Adrenal gland (tissue), 12 donors: ENCODE data around the gene RPS6KA5. TPM values are rescaled to one million over a fixed set of nuclear protein-coding genes. Genes with fewer than 3 reads are reported as not detected.

Source experiments
- DNase-seq, 7 donors: peaks; one replicate each; pipeline ENCODE4 v3.0.0-alpha.2; 2019 to 2020
- H3K27ac ChIP-seq, 5 donors: fragments of 200-600 bp; sonication (generic) in 4 of 5; 1 replicate in 3 of 5; 2 replicates in 2 of 5; pipeline versions ENCODE4 v1.5.1 to v1.8.0; 2016 to 2020; ENCODE audit warnings: mild to moderate bottlenecking in 1 of 5
- H3K27me3 ChIP-seq: fragments of 200-600 bp; 2 replicates; pipeline ENCODE4 v1.8.0; 2021
- H3K36me3 ChIP-seq, 2 donors: fragments of 200-600 bp; replicated peaks in 1 of 2; 1 replicate in 1 of 2; 2 replicates in 1 of 2; pipeline versions ENCODE4 v1.5.1 to v1.8.0; 2018 to 2022
- H3K4me1 ChIP-seq, 2 donors: fragments of 200-600 bp; replicated peaks in 1 of 2; 1 replicate in 1 of 2; 2 replicates in 1 of 2; pipeline versions ENCODE4 v1.5.1 to v1.8.0; 2018 to 2021
- H3K4me3 ChIP-seq, 4 donors: fragments of 200-600 bp; sonication (generic) in 3 of 4; one replicate each; pipeline ENCODE4 v1.5.1; 2016 to 2018
- H3K9me3 ChIP-seq, 3 donors: fragments of 200-600 bp; sonication (generic) in 1 of 3; replicated peaks in 1 of 3; 1 replicate in 2 of 3; 2 replicates in 1 of 3; pipeline versions ENCODE4 v1.5.1 to v1.8.0; 2016 to 2021
- CTCF ChIP-seq, 6 experiments: fragments of 450-650 bp in 4 of 6; fragments of 200-600 bp in 2 of 6; sonication (generic) in 1 of 6; IDR thresholded peaks; 1 replicate in 5 of 6; 2 replicates in 1 of 6; pipeline versions ENCODE4 v1.5.1 to v1.8.0; 2016 to 2021; ENCODE audit warnings: antibody characterized with exemption in 6 of 6, mild to moderate bottlenecking in 2 of 6, moderate library complexity in 1 of 6
- POLR2A ChIP-seq, 2 donors: fragments of 450-650 bp; IDR thresholded peaks; one replicate each; pipeline ENCODE4 v1.6.1; 2017; ENCODE audit warnings: antibody characterized with exemption in 2 of 2, mild to moderate bottlenecking in 2 of 2, moderate library complexity in 1 of 2
- WGBS, 4 donors: extraction: QIAGEN DNeasy Blood & Tissue Kit in 2 of 4; methylation state at CpG; one replicate each; pipeline versions ENCODE4 v1.1.5 to v1.1.7; 2013 to 2017; 5-methylcytosine and 5-hydroxymethylcytosine counted together
- intact Hi-C, 2 donors: fragments of 100-400 bp; cut with DNase I; formaldehyde crosslinking; loops; one replicate each; pipeline versions ENCODE4 v1.14.1 to v1.15.0; 2022 to 2023
- polyA plus RNA-seq, 3 donors: library from polyadenylated mRNA; stranded (reverse); fragments of 200-250 nt in 2 of 3; fragments of 350-450 nt in 1 of 3; fragmentation: Illumina TruSeq in 1 of 3; extraction: RNeasy Lipid Tissue Mini Kit (QIAGEN cat#74804) in 1 of 3; gene quantifications; one replicate each; pipeline ENCODE4 v1.2.3, GENCODE V29; 2013 to 2014
- total RNA-seq, 9 donors: library from RNA; depleted of rRNA in 4 of 9; stranded (reverse); fragments of >200 nt in 4 of 9; fragments of 120-200 nt in 1 of 9; fragmentation: NEBNext Ultra II Directional in 1 of 9; extraction: Animal tissue kit (Norgen Biotek cat#: 25700) in 1 of 9; gene quantifications; one replicate each; pipeline versions ENCODE4 v1.1.0 to v1.2.4, GENCODE V29; 2013 to 2023
- donor health status: healthy with polysubstance abuse.
- donor health status: Bipolar disorder and iron deficiency.
- donor health status: DM: yes; HTN: yes; CAD: no.
- donor health status: DM: no; HTN: no; CAD: no.
- donor health status: DM: no; HTN: no; CAD: no.
- donor health status: DM: yes; HTN: yes; CAD: no.

RPS6KA5 gene
- total and polyA plus RNA-seq, 12 donors, result 0.27 to 5.5 (median 1.8) TPM

GRCh38 chr14:90907178-90907577 is 153.3 kb downstream of the RPS6KA5 start:
- Histone ChIP-seq H3K4me1 (no peaks in the 10 kb centered on the region), H3K27me3 (no peaks in the 10 kb centered on the region), H3K4me3 (no peak overlapping the region), H3K36me3 (no peaks in the 10 kb centered on the region), H3K27ac (no peak overlapping the region), H3K9me3 (no peaks in the 10 kb centered on the region)
- no peak for DNase-seq
- no peak for TF ChIP-seq CTCF (IDR thresholded peaks at IDR 0.05)
- TF ChIP-seq POLR2A (IDR thresholded peaks at IDR 0.05), result no peak
- intact Hi-C loops, result no loop called here
- WGBS, 4 donors, result 82 to 89% (median 86%) methylated on average over 3 of the region's 3 CpGs

- H3K27me3 ChIP-seq, result no peaks in the 10 kb centered on the region
- TF ChIP-seq POLR2A (IDR thresholded peaks at IDR 0.05) (no peak), CTCF (IDR thresholded peaks at IDR 0.05) (no peak)
- no peak overlapping the region for H3K4me3 ChIP-seq
- no peaks in the 10 kb centered on the region for H3K9me3 ChIP-seq
- H3K4me1 ChIP-seq, result no peaks in the 10 kb centered on the region
- no peak for DNase-seq
- no peak overlapping the region for H3K27ac ChIP-seq
- H3K36me3 ChIP-seq, result no peaks in the 10 kb centered on the region
- intact Hi-C loops, result no loop called here
Measured at GRCh38 chr14:90905531-90905930, 154.9 kb downstream of the RPS6KA5 start.

- H3K4me3 ChIP-seq, result no peak overlapping the region
- H3K27ac ChIP-seq, result no peak overlapping the region
- no peaks in the 10 kb centered on the region for H3K9me3 ChIP-seq
- DNase-seq, result peak; percentile 51 to 85 (median 56)
- 0 to 3% (median 1%) methylated on average over 1 of the region's 1 CpG for WGBS, 4 donors
- TF ChIP-seq POLR2A (IDR thresholded peaks at IDR 0.05), result no peak
- peak; percentile 56 to 83 (median 77) for TF ChIP-seq CTCF (IDR thresholded peaks at IDR 0.05)
- no peaks in the 10 kb centered on the region for H3K27me3 ChIP-seq
- H3K36me3 ChIP-seq, result no peaks in the 10 kb centered on the region
- intact Hi-C loops, result loop anchor here (2.0 to 5.0 kb wide), 4 partner anchors 269 to 389 kb away; no protein-coding TSS in a partner anchor
- no peaks in the 10 kb centered on the region for H3K4me1 ChIP-seq
Measured at GRCh38 chr14:90903101-90903500, 157.3 kb downstream of the RPS6KA5 start.

- Histone ChIP-seq H3K27me3 (no peaks in the 10 kb centered on the region), H3K36me3 (no peaks in the 10 kb centered on the region), H3K9me3 (no peaks in the 10 kb centered on the region), H3K4me3 (no peak overlapping the region), H3K27ac (no peak overlapping the region), H3K4me1 (no peaks in the 10 kb centered on the region)
- TF ChIP-seq CTCF (IDR thresholded peaks at IDR 0.05) (peak in 1 of 6 experiments; percentile 23), POLR2A (IDR thresholded peaks at IDR 0.05) (no peak)
- 71 to 74% (median 72%) methylated on average over 2 of the region's 2 CpGs for WGBS, 4 donors
- DNase-seq, result no peak
- intact Hi-C loops, result loop anchor here (5.0 kb wide), 3 partner anchors 272 to 392 kb away; no protein-coding TSS in a partner anchor
Measured at GRCh38 chr14:90900476-90901083, 159.9 kb downstream of the RPS6KA5 start.
